IPS DF 4.7 (cell line): Measurements from ENCODE around the gene SGCA.

Experiments
- DNase-seq: peaks from one replicate; pipeline ENCODE4 v3.0.0-alpha.2; 2013; ENCODE audit warnings: low spot score; ENCODE audit errors: extremely low read depth

Gene SGCA

GRCh38 chr17:50207792-50208567 lies 42.2 kb downstream of the SGCA start:
- DNase-seq = no peak

GRCh38 chr17:50208611-50209061 lies 42.8 kb downstream of the SGCA start:
- no peak for DNase-seq

GRCh38 chr17:50209133-50209471 lies 43.3 kb downstream of the SGCA start:
- no peak for DNase-seq

- no peak for DNase-seq
Measured at GRCh38 chr17:50209472-50210239, 43.9 kb downstream of the SGCA start.

GRCh38 chr17:50210240-50211225 lies 44.7 kb downstream of the SGCA start:
- no peak for DNase-seq

- no peak for DNase-seq
Measured at GRCh38 chr17:50211249-50212120, 45.7 kb downstream of the SGCA start.

- no peak for DNase-seq
Measured at GRCh38 chr17:50212121-50212843, 46.5 kb downstream of the SGCA start.

GRCh38 chr17:50213026-50214022 lies 47.5 kb downstream of the SGCA start:
- DNase-seq = no peak

- DNase-seq = no peak
Measured at GRCh38 chr17:50214976-50215760, 49.4 kb downstream of the SGCA start.

GRCh38 chr17:50217591-50217990 lies 51.8 kb downstream of the SGCA start:
- DNase-seq = no peak

GRCh38 chr17:50218071-50218759 lies 52.4 kb downstream of the SGCA start:
- no peak for DNase-seq

GRCh38 chr17:50218771-50219315 lies 53.0 kb downstream of the SGCA start:
- no peak for DNase-seq

GRCh38 chr17:50219342-50219741 lies 53.5 kb downstream of the SGCA start:
- no peak for DNase-seq

GRCh38 chr17:50219939-50220465 lies 54.2 kb downstream of the SGCA start:
- DNase-seq = no peak

GRCh38 chr17:50220811-50221210 lies 55.0 kb downstream of the SGCA start:
- no peak for DNase-seq

GRCh38 chr17:50221266-50221863 lies 55.6 kb downstream of the SGCA start:
- no peak for DNase-seq
